Hepatocyte (in vitro differentiated cells): ENCODE data around the gene CSF1R. TPM values are rescaled to one million over a fixed set of nuclear protein-coding genes. Genes with fewer than 3 reads are reported as not detected.

Experiments
- DNase-seq: peaks from one replicate; pipeline ENCODE4 v3.0.0-alpha.2; 2016; ENCODE audit warnings: low spot score
- H2AFZ ChIP-seq: fragments of 200-600 bp; sonication (generic); 2 replicates; pipeline ENCODE4 v1.6.0; 2016; ENCODE audit warnings: antibody characterized with exemption, mild to moderate bottlenecking
- H3K27ac ChIP-seq: fragments of 200-600 bp; sonication (generic); 2 replicates; pipeline ENCODE4 v1.5.1; 2016; ENCODE audit warnings: mild to moderate bottlenecking
- H3K27me3 ChIP-seq: fragments of 200-600 bp; sonication (generic); 2 replicates; pipeline ENCODE4 v1.6.1; 2016
- H3K36me3 ChIP-seq: fragments of 200-600 bp; sonication (generic); replicated peaks from 2 replicates; pipeline ENCODE4 v1.5.1; 2016; ENCODE audit warnings: low read depth; ENCODE audit not compliant: insufficient read depth
- H3K4me1 ChIP-seq: fragments of 200-600 bp; sonication (generic); 2 replicates; pipeline ENCODE4 v1.5.1; 2016; ENCODE audit warnings: mild to moderate bottlenecking, moderate library complexity; ENCODE audit not compliant: insufficient read depth
- H3K4me2 ChIP-seq: fragments of 200-600 bp; sonication (generic); 2 replicates; pipeline ENCODE4 v1.6.0; 2016
- H3K4me3 ChIP-seq: fragments of 200-600 bp; sonication (generic); 2 replicates; pipeline ENCODE4 v1.5.1; 2016; ENCODE audit warnings: mild to moderate bottlenecking
- H3K79me2 ChIP-seq: fragments of 200-600 bp; sonication (generic); 2 replicates; pipeline ENCODE4 v1.6.0; 2017; ENCODE audit warnings: mild to moderate bottlenecking
- H3K9me2 ChIP-seq: fragments of 200-600 bp; sonication (generic); replicated peaks from 2 replicates; pipeline ENCODE4 v1.6.0; 2017; ENCODE audit warnings: mild to moderate bottlenecking; ENCODE audit not compliant: insufficient read depth
- H3K9me3 ChIP-seq: fragments of 200-600 bp; sonication (generic); 2 replicates; pipeline ENCODE4 v1.5.1; 2016; ENCODE audit warnings: low read depth, mild to moderate bottlenecking
- H4K20me1 ChIP-seq: fragments of 200-600 bp; sonication (generic); 2 replicates; pipeline ENCODE4 v1.6.0; 2016; ENCODE audit warnings: mild to moderate bottlenecking; ENCODE audit not compliant: insufficient read depth, poor library complexity, severe bottlenecking
- CTCF ChIP-seq: fragments of 200-600 bp; sonication (generic); IDR thresholded peaks from 2 replicates; pipeline ENCODE4 v1.5.1; 2016; ENCODE audit warnings: antibody characterized with exemption, mild to moderate bottlenecking; ENCODE audit not compliant: poor library complexity
- EZH2 ChIP-seq: fragments of 200-600 bp; sonication (generic); IDR thresholded peaks from 2 replicates; pipeline ENCODE4 v1.6.1; 2016; ENCODE audit warnings: antibody characterized with exemption, mild to moderate bottlenecking, borderline replicate concordance
- EZH2phosphoT487 ChIP-seq: fragments of 200-600 bp; sonication (generic); IDR thresholded peaks from one replicate; pipeline ENCODE4 v1.6.1; 2018; ENCODE audit warnings: antibody characterized with exemption, mild to moderate bottlenecking, low read depth, moderate library complexity; ENCODE audit not compliant: unreplicated experiment, severe bottlenecking
- WGBS: methylation state at CpG from one replicate; pipeline ENCODE4 v1.1.6; 2016; ENCODE audit warnings: low lambda C conversion rate; ENCODE audit errors: missing lambda C conversion rate; 5-methylcytosine and 5-hydroxymethylcytosine counted together
- polyA plus RNA-seq: library from polyadenylated mRNA; unstranded; fragments of >200 nt; fragmentation: Nextera tagmentation; extraction: Ambion mirVana; gene quantifications from 2 replicates; pipeline ENCODE4 v1.2.1, GENCODE V29; 2016
- total RNA-seq: library from RNA; depleted of rRNA; stranded (reverse); fragments of >200 nt; gene quantifications from 2 replicates; pipeline ENCODE4 v1.2.3, GENCODE V29; 2014

Gene CSF1R
- total and polyA plus RNA-seq, 2 experiments from 2014 or later, result 3.6 to 4.7 TPM

GRCh38 chr5:150120617-150121447 is 34.5 kb upstream of the CSF1R start:
- Histone ChIP-seq H3K27ac (no peak overlapping the region), H4K20me1 (no peaks in the 10 kb centered on the region), H3K9me2 (no peaks in the 10 kb centered on the region), H2AFZ (no peak overlapping the region), H3K36me3 (no peaks in the 10 kb centered on the region), H3K9me3 (no peaks in the 10 kb centered on the region), H3K79me2 (no peaks in the 10 kb centered on the region), H3K27me3 (no peaks in the 10 kb centered on the region), H3K4me2 (no peak overlapping the region), H3K4me1 (peaks cover 4% of the 10 kb centered on the region), H3K4me3 (no peak overlapping the region)
- 84% methylated on average over 19 of the region's 19 CpGs for WGBS
- TF ChIP-seq EZH2 (no peak), EZH2phosphoT487 (no peak), CTCF (no peak)
- no peak for DNase-seq

GRCh38 chr5:150120062-150120441 is 33.7 kb upstream of the CSF1R start:
- Histone ChIP-seq H3K79me2 (no peaks in the 10 kb centered on the region), H3K9me3 (no peaks in the 10 kb centered on the region), H2AFZ (no peak overlapping the region), H3K4me2 (no peak overlapping the region), H3K27me3 (no peaks in the 10 kb centered on the region), H3K9me2 (no peaks in the 10 kb centered on the region), H3K4me3 (no peak overlapping the region), H3K36me3 (no peaks in the 10 kb centered on the region), H4K20me1 (no peaks in the 10 kb centered on the region), H3K27ac (no peak overlapping the region), H3K4me1 (peaks cover 4% of the 10 kb centered on the region)
- TF ChIP-seq CTCF (no peak), EZH2 (no peak), EZH2phosphoT487 (no peak)
- DNase-seq, result no peak
- WGBS, result 89% methylated on average over 3 of the region's 3 CpGs

GRCh38 chr5:150119421-150120061 is 33.2 kb upstream of the CSF1R start:
- peaks cover 4% of the 10 kb centered on the region for H3K4me1 ChIP-seq
- WGBS, result 93% methylated on average over 10 of the region's 10 CpGs
- no peaks in the 10 kb centered on the region for H3K36me3 ChIP-seq
- TF ChIP-seq CTCF, result no peak
- TF ChIP-seq EZH2phosphoT487, result no peak
- no peak for TF ChIP-seq EZH2
- no peaks in the 10 kb centered on the region for H3K9me3 ChIP-seq
- no peak overlapping the region for H3K4me2 ChIP-seq
- no peak overlapping the region for H3K27ac ChIP-seq
- no peak overlapping the region for H2AFZ ChIP-seq
- H3K79me2 ChIP-seq, result no peaks in the 10 kb centered on the region
- no peaks in the 10 kb centered on the region for H4K20me1 ChIP-seq
- no peak overlapping the region for H3K4me3 ChIP-seq
- no peaks in the 10 kb centered on the region for H3K9me2 ChIP-seq
- no peaks in the 10 kb centered on the region for H3K27me3 ChIP-seq
- no peak for DNase-seq
